ENCODE data around the gene DHRS3.

The DHRS3 gene

GRCh38 chr1:12596007-12596821, 21.8 kb downstream of the DHRS3 start:
- DNase-seq, result peak; percentile 91 to 97 (median 96)

- DNase-seq, result no peak
Measured at GRCh38 chr1:12595757-12596006, 22.3 kb downstream of the DHRS3 start.

- peak; percentile 70 to 89 (median 79) for DNase-seq
Measured at GRCh38 chr1:12594966-12595756, 22.8 kb downstream of the DHRS3 start.

- peak in 1 of 4 experiments; percentile 19 for DNase-seq
Measured at GRCh38 chr1:12594490-12594889, 23.5 kb downstream of the DHRS3 start.

GRCh38 chr1:12593621-12594066, 24.4 kb downstream of the DHRS3 start:
- DNase-seq, result no peak

- DNase-seq, result no peak
Measured at GRCh38 chr1:12592496-12592895, 25.5 kb downstream of the DHRS3 start.

- DNase-seq, result no peak
Measured at GRCh38 chr1:12591267-12591938, 26.6 kb downstream of the DHRS3 start.

- DNase-seq, result no peak
Measured at GRCh38 chr1:12588695-12589094, 29.3 kb downstream of the DHRS3 start.

GRCh38 chr1:12587981-12588640, 29.9 kb downstream of the DHRS3 start:
- DNase-seq, result no peak

- DNase-seq, result no peak
Measured at GRCh38 chr1:12585951-12586942, 31.8 kb downstream of the DHRS3 start.

- DNase-seq, result no peak
Measured at GRCh38 chr1:12585536-12585935, 32.5 kb downstream of the DHRS3 start.

GRCh38 chr1:12584900-12585525, 33.0 kb downstream of the DHRS3 start:
- no peak for DNase-seq

- DNase-seq, result no peak
Measured at GRCh38 chr1:12583484-12583883, 34.5 kb downstream of the DHRS3 start.

GRCh38 chr1:12582649-12583048, 35.4 kb downstream of the DHRS3 start:
- DNase-seq, result no peak

- no peak for DNase-seq
Measured at GRCh38 chr1:12581179-12581578, 36.8 kb downstream of the DHRS3 start.

GRCh38 chr1:12580054-12580887, 37.7 kb downstream of the DHRS3 start:
- DNase-seq, result no peak

- no peak for DNase-seq
Measured at GRCh38 chr1:12578860-12579422, 39.1 kb downstream of the DHRS3 start.

GRCh38 chr1:12577020-12577419, 41.0 kb downstream of the DHRS3 start:
- no peak for DNase-seq

- DNase-seq, result no peak
Measured at GRCh38 chr1:12574757-12575139, 43.3 kb downstream of the DHRS3 start.
